NCI-H1436 (cell line): ENCODE measurements around the gene ASRGL1.

Experiments used
- DNase-seq: peaks from one replicate; lab custom pipeline; 2025; lab: John Stamatoyannopoulos, UW

Gene ASRGL1

DNA sequence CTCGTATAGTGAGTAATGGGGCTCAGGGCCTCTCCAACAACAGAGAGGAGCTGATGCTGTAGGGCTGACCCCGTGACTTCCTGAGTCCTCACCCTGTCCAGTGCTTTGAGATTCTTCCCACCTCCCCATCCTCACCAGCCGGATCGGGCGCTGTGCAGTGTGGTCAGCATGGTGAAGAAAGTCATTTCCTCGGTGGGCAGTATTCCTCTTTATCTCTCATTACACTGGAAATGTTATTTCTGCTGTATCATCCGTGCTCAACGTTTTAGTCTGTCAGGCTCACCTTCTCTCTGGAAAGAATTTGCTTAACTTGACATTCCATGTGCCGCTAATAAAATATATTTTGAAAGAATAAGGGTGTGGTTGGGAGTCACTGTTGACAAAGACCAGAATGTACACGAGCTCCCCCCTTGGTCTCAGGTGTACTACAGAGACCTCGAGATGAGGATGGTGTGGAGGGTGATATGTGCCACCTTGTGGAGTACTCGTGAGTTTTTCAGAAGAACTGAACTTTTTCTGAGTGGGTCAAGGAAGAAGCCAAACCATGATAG lies 55.9 kb downstream of the ASRGL1 start:
- peak; percentile 6 for DNase-seq

DNA sequence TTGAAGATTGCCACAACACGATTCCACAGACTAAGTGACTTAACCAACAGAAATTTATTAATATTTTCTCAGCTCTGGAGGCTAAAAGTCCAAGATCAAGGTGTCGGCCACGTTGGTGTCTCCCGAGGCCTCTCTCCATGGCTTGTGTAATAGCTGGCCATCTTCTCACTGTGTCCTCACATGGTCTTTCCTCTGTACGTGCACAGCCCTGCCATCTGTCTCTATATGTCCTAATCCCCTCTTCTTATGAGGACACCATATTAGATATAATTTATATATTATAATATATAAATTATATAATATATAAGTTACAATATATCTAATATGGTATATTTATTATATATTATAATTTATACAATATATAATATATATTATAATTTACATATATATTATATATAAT lies 56.5 kb downstream of the ASRGL1 start:
- DNase-seq = no peak

DNA sequence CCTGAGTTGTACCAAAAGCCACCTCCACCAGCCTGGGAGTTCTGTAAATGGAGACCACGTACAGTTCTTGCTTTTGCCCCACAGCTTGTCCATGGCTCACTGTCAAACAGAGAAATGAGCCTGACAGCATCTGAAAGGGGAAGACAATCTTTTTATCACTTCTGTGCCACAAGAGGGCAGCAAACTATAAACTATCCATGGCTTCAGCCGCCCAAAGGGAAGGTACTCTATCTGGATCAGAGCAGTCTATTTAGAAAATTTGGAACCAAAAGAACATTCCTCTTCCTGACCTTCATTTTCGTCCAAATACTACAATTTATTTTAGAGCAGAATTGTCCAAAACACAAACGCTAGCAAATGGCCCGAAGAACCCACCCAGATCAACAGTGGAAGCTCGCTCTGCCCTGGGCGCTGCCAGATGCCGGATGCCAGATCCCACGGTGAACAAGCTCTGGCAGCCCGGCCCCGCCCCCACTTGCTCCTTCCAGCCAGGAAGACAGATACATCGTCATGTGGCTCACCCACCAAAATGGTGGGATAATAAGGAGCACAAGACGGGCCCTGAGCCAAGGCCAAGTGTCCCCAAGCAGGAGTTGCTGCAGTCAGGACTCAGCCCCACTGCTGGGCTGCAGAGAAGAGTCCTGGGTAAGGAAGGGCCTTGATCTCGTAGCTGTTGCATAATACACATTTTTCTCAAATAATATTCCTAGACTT lies 57.7 kb downstream of the ASRGL1 start:
- peak; percentile 54 for DNase-seq

DNA sequence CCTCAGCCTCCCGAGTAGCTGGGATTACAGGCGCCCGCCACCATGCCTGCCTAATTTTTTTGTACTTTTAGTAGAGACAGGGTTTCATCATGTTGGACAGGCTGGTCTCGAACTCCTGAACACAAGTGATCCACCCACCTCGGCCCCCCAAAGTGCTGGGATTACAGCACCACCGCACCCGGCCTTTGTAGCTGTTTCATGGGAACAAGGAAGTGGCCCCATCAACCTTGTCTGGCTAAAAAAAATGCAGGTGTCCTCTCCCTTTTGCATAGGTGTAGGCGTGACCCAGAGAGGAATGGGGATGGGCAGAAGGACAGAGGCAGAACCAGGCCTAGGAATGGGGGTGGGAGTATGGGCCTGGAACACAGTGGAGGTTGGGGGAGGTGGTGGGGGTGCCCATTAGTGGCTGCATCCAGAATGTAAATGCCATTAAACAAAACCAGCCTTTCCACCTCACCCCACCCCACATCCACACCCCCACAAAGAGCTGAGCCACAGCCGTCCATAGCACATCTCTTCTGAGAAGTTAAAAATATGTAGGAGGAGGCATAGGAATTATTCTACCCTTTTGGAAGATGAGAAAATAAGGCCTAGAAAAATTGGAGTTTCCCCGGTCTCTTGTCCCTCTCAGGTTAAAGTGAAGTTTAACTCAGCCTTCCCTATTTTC lies 58.8 kb downstream of the ASRGL1 start:
- DNase-seq = no peak

DNA sequence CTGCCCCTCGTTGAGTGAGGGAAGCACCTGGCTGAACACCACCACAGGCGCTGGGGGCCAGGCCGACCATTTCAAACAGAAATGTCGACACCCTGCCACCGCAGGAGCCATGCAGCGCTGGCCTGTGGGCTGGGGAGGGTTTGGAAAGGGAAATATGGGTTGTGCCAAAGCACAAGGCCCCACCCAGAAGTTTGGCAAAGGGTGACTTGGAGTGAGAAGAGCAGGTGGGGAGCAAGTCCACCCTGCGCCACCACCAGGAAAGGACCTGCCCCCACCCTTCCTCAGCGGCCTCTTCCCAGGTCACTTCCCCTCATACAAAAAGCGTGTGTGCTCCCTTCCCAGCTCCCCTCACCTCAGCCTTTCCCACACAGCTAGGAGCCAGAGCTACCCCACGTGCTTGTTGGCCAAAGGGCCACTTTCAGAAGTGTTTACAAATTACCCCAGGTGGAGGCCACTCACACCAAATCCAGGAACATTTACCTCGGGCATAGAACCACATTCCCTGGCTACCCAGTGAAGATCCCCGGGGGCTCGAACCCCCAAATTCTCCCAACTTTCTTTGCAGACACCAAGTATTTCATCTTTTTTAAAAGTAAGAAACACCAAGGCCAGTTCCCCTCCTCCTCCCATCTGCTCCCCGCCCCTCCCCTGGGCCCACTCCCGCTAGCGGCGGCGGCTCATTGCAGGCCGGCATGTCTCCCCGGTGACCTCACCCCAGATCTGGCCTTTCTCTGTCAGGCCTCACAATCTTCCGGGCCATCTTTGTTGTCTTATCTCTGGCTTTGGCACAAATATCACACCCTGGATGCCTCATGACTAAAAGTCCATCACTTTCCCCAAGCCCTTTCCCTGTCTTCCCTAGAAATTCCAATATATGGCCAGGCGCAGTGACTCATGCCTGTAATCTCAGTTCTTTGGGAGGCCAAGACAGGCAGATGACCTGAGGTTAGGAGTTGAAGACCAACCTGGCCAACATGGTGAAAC lies 61.1 kb downstream of the ASRGL1 start:
- no peak for DNase-seq

DNA sequence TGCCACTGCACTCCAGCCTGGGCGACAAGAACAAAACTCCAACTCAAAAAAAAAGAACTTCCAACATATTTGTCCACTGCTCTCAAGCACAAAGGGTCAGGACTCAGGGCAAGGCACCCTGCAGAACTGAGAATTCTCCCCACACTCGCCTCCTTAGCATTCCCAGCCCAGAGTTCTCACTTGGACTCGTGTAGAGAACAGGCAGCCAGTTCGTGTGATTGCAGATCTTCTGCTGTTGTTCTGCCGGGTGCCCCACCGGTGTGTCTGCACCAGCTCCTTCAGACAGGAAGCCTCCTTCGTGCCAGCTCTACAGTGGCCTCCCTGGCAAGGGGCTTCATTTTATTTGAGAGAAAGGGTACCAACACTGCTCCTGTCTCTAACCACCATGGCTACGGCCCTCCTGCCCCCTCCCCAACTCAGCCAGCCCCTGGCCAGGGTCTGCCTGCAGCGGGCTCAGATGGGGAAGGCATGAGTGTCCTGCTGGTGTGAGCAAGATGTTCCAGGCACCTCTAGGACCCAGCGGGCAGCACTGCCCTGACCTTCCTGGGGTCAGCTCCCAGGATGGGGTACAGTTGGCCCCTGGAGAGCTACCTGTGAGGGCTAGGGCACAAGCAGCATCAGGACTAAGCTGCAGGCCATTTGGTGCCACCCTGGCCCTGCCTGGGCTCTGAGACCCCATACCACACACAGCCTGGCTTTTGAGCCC lies 62.1 kb downstream of the ASRGL1 start:
- no peak for DNase-seq

DNA sequence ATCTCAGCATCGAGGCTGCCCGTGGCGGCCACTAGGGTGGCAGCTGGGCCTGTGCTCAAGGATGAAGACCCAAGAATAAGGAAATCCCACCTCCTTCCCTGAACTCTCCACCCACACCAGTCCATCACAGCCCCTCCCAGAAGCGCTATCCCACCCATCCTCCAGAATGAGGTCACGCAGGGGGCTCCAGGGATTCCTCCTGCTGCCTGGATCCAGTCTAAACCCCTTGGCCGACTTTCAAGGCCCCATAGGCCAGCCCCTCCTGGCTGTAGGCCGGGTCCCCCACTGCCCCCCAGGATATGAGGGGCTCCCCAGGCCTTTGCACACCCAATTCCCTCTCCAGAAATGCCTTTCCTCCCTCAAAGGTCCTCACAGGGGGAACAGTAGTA lies 62.6 kb downstream of the ASRGL1 start:
- DNase-seq = no peak

DNA sequence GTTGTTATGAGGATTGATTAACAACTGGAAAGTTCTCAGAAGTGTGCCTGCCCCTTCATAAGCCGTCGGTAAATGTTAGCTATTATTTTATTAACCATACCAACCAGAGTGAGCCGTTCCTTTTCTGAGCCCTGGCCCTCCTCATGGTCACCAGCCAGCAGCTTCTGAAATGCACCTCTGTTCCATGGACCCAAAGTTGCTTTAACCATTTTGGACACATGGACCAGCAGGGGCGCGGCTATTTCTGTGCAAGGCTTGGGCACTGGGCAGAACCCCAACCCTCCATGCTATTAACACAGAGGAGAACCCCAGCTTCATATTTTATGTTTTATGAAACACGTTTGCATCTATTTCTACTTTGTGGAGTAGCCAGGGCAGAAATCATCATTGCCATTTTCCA lies 63.0 kb downstream of the ASRGL1 start:
- no peak for DNase-seq

DNA sequence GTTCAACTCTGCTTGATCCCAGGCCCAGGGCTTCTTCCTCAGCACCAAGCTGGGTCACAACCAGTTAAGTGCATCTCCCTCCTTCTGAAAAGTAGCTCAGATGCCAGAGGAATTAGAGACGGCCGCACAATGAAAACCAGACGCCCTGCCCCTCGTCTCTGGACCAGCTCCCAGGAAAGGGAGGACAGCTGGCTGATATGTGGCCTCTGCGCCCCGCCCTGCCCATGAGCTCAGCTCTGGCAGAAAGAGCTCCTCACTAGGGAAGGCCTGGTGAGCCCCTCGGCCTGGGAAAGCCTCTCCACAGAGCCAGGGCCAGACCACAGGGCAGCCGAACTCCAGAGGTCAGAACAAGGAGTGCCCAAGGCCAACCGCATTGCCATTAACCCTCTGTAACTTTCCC lies 63.5 kb downstream of the ASRGL1 start:
- no peak for DNase-seq

DNA sequence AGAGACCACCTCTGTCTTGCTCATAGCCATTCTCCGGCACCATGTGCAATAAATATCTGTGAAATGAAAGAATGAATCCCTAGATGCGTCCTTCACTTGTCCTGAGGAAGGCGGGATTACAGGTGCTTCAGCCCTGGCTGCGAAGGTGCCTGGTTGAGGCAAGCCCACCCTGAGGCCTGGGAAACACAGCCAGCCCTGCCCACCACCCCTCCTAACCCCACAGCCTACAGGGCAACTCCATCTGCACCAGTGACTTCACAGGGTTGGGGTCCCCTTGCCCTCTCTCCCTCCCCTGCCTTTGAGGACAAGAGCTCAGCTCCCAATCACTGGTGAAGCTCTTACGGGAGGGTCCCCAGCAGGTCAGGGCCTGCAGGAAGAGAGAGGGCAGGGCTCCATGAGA lies 64.1 kb downstream of the ASRGL1 start:
- no peak for DNase-seq

DNA sequence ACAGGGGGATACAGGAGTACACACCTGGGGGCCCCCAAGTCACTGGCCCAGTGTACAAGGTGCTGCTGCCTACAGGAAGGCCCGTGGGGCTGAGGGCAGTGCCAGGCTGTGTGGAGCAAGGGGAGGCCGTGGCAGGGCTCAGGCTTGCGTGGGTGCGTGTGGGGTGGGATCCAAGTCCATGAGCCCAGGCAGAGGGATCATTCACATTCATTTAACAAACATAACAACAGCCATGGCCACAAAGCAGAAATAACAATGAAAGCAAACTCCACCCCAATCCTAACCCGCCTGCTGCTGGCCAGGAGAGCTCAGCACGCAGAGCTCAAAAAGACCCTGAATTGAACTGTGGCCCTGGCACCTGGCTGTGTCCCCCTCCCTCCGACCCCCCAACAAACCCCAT lies 64.6 kb downstream of the ASRGL1 start:
- no peak for DNase-seq

DNA sequence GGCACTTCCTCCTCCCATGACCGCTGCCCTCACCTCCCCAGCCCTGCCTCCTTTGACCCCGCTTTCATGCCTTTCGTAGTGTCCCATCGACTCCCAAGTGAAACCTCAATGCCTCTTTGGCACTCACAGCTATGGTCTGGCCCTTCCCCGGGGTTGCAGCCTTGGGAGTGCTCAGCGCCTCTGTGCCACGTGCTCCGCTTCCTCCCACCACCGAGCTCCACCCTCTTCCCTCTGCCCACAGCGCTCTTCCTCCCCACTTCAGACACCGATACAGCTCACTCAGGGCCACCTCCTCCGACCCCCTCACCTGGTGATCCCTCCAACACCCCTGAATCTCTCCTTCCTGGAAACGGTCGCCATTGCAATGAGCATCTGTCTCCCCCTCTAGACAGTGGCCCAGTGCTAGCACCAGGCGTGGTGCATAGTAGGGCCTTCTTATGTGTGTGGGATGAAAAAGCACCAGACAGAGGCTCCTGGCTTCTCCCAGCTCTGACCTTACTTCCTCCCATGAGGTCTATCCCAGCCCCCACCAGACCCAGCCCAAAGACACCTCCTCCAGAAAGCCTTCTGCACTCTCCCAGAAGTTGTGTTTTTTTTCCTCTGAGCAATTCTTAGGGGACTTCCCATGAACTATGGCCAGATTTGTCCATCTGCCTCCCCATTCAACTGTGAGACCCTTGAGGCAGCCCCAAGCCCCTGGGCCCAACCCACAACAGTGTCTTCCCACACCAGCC lies 65.1 kb downstream of the ASRGL1 start:
- no peak for DNase-seq

DNA sequence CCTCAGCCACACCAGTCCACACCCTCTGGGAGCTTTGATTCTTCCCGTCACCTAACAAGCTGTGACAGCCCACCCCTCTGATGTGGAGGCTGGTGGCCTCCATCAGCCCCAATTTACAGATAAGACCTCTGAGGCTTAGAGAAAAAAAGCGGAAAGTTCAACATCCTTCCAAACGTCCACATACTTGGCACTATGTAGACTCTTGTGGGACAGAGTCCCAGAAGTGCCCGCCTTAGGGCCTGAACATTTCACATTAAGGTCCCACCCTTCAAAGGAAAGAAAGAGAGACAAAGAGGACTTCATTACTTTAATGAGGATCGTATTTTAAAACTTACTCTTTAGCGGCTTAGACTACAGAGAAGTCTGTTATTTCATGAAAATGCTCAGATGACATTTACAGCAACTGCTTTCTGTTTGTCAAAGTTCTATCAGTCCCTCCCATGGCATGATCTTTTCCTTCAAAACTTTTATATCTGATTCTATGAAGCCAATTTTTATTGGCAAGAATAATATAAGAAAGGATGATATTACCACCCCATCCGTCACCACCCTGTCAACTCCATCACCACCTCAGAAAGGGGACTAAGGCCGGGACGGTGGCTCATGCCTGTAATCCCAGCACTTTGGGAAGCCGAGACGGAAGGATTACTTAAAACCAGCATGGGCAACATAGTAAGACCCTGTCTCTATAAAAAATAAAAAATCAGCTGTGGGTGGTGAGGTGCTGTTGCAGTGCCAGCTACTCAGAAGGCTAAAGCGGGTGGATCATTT lies 65.9 kb downstream of the ASRGL1 start:
- DNase-seq = no peak

DNA sequence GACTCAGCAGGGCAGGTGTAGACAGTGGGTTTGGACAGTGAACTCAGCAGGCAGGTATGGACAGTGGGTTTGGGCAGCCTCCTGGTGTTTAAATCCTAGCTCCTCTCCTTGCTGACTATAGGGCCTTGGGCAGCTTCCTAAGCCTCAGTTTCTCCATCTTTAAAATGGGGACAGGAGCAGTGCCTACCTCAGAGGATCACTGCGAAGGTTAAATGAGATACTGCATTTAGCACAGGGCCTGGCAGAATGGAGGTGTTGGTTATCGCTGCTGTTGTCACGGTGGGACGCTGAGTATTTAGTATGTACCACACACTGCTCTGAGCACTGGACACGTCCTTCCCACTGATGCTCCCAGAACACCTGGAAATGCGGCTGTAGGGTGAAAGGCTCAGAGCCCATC lies 67.2 kb downstream of the ASRGL1 start:
- DNase-seq = no peak

DNA sequence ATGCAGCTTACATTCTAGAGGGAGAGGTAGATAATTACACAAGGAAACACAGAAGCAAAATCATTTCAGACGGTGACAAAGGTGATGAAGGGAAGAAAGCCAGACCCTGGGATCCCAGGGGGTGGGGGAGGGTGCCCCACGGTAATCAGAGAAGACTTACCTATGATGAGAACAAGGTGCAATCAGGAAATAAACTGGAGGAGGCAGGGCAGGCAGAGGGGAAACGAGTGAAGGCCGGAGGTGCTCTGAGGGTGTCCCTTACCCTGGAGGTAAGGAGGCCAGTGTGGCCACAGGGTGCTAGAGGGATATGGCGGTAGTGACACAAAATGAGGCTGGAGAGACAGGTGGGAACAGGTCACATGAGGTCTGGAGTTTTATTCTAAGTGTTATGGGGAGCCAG lies 67.7 kb downstream of the ASRGL1 start:
- DNase-seq = no peak

DNA sequence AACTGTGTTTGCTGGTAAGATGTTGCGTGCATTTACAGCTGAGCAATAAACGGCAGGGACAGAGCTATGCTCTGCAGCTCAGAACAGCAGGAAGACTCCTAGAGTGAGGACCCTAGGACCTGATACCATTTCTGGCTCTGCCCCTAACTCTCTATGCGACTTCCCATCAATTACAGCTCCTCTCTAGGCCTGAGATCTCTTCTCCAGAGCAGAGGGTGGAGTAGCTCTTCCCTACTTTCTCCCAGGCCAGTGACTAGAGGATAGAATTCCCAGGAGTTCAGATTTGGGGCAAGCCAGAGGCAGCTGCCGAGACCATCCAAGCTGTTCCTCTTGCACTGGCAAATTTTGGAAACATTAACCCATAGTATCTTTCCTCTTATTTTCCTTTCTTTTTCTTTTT lies 68.8 kb downstream of the ASRGL1 start:
- DNase-seq = no peak

DNA sequence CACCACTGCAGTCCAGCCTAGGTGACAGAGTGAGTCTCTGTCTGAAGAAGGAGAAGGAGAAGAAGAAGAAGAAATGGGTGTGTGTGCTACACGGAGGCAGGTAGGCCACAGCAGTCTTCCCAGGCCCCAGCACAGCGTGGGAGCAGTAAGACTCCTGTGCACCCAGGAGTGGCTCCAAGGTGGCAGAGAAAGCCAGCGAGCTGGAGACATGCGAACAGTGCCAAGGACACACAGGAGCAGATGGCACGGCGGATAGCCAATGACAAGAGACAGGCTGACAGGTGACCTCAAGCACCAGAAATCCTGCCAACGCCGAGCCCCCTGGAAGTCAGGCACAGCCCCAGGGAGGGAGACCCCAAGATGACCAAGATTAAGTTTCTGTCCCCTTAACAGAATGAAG lies 72.6 kb downstream of the ASRGL1 start:
- DNase-seq = no peak

DNA sequence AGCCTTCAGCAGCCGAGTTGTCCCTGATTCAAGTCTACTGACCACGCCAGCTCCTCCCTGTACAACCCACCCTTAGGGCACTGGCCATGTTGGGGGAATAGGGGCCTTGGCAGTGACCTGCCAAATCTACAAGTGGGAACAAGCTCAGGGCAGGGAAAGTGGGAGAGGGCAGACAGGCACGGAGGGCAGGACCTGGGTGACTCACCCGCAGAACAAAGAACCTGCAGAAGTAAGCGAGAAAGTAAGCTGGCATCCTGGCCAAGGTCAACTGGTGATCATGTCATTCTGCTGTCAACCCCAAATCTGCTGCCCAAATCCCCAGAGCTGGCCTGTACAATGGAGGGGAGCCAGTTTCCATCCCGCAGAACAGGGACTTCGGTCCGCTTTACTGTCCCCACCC lies 73.7 kb downstream of the ASRGL1 start:
- DNase-seq = no peak

DNA sequence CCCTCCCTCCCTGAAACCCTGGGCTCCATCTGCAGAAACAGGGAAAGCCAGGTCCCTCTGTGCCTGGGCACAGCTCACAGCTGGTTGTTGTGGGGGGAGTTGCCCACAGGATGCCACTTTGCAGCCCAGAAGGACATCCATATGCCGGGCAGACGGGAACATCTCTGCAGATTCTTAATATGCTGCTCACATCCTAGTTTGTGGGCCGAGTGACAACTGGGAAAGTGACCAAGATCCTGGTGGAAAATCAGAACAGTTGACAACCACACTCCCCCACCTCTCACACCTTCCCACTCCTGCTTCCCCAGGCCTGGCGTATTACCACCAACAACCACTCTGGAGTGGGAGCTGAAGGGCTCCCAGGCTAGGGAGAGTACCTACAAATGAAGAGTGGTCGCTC lies 74.3 kb downstream of the ASRGL1 start:
- DNase-seq = no peak

DNA sequence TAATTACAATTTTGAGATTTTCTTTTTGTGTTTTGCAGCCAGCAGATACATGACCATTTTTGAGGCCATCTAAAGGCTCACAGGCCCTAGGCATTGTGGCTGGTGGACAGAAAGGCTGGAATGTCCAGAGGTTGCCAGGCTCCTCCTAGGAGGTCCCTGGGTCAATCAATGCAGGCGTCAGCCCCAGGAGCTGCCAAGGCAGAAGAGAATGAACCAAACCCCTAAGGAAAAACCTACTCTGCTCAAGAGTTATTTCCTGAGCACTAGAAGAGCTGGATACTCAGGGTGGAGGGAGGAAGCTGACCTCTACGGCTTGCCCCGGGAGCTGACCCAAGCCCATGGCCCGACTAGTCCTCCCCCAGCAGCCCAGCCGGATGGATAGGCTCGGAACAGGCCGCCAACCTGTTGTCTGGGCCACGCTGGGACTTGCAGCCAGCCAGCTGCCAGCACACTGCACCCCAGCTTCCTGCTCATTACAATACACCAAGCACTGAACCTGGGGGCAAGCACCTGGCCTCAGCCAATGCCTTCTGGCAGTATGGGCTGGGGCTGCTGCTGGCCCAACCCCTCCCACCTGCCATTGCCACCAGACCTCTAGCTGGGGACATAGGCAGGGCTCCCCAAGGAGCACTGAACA lies 75.9 kb downstream of the ASRGL1 start:
- no peak for DNase-seq
